Endothelial cell of umbilical vein (primary cell): ENCODE data around the gene KIRREL2. TPM values are rescaled to one million over a fixed set of nuclear protein-coding genes. Genes with fewer than 3 reads are reported as not detected.

Experiments used
- BruUV-seq: library from RNA; stranded (reverse); fragments of 400-500 nt; replicated peaks from 2 replicates; lab custom pipeline; 2021; lab: Mats Ljungman, UMichigan
- CTCF ChIA-PET: fragments of 300-600, 350-600 bp; sonication (Branson Sonifier 250); formaldehyde crosslinking; loops from one replicate; lab custom pipeline; 2021; ENCODE audit warnings: antibody characterized with exemption, inconsistent platforms; lab: Charles Lee
- POLR2A ChIA-PET: fragments of 300-600, 350-600 bp; sonication (Branson Sonifier 250); formaldehyde crosslinking; loops from one replicate; lab custom pipeline; 2021; ENCODE audit warnings: antibody characterized with exemption, inconsistent platforms; lab: Charles Lee
- DNase-seq: peaks from one replicate; pipeline ENCODE4 v3.0.0-alpha.2; 2011; ENCODE audit warnings: low read depth, low spot score
- FAIRE-seq: peaks from 2 replicates; lab custom pipeline; 2011; peaks lifted over from hg19 to GRCh38; lab: Jason Lieb, UNC
- H2AFZ ChIP-seq: 2 replicates; pipeline ENCODE4 v1.6.0; 2012; ENCODE audit warnings: low read depth, low read length, control low read depth, inconsistent platforms
- H3K27ac ChIP-seq: 2 replicates; pipeline ENCODE4 v1.5.1; 2011; ENCODE audit warnings: low read depth, mild to moderate bottlenecking, control low read depth, low read length, moderate library complexity; ENCODE audit not compliant: insufficient read depth
- H3K27me3 ChIP-seq, 2 experiments: 2 replicates each; pipeline versions ENCODE4 v1.6.0 to v1.6.1; 2011; ENCODE audit warnings: low read length in 2 of 2, mixed read lengths in 1 of 2; ENCODE audit not compliant: control insufficient read depth in 2 of 2, insufficient read depth in 2 of 2
- H3K36me3 ChIP-seq, 2 experiments: 2 replicates in 1 of 2; 3 replicates in 1 of 2; pipeline ENCODE4 v1.5.1; 2011; ENCODE audit warnings: low read length in 2 of 2, mild to moderate bottlenecking in 1 of 2, moderate library complexity in 1 of 2; ENCODE audit not compliant: control insufficient read depth in 2 of 2, insufficient read depth in 2 of 2; ENCODE audit errors: extremely low read depth in 1 of 2
- H3K4me1 ChIP-seq: 3 replicates; pipeline ENCODE4 v1.5.1; 2011; ENCODE audit warnings: mild to moderate bottlenecking, low read length; ENCODE audit not compliant: control insufficient read depth, insufficient read depth; ENCODE audit errors: extremely low read depth
- H3K4me2 ChIP-seq: 2 replicates; pipeline ENCODE4 v1.6.1; 2011; ENCODE audit warnings: low read length, control low read depth, mixed read lengths; ENCODE audit not compliant: insufficient read depth
- H3K4me3 ChIP-seq, 3 experiments: fragments of 200-600 bp in 1 of 3; sonication (generic), shearing (Covaris generic) in 1 of 3; replicated peaks in 1 of 3; 2 replicates each; pipeline ENCODE4 v1.5.1; 2011 to 2016; ENCODE audit warnings: control low read depth in 3 of 3, low read length in 3 of 3, mild to moderate bottlenecking in 2 of 3, inconsistent platforms in 1 of 3, low read depth in 1 of 3, moderate library complexity in 1 of 3; ENCODE audit not compliant: insufficient read depth in 1 of 3
- H3K79me2 ChIP-seq: 2 replicates; pipeline ENCODE4 v1.6.0; 2012; ENCODE audit warnings: low read length, inconsistent platforms; ENCODE audit not compliant: control insufficient read depth, insufficient read depth
- H3K9ac ChIP-seq: replicated peaks from 2 replicates; pipeline ENCODE3; 2011; ENCODE audit warnings: low read length, control low read depth; ENCODE audit not compliant: insufficient read depth; ENCODE audit errors: extremely low read depth
- H3K9me1 ChIP-seq: replicated peaks from 3 replicates; pipeline ENCODE4 v1.6.0; 2011; ENCODE audit warnings: mild to moderate bottlenecking, low read length; ENCODE audit not compliant: control insufficient read depth, insufficient read depth; ENCODE audit errors: extremely low read depth
- H3K9me3 ChIP-seq: replicated peaks from 2 replicates; pipeline ENCODE4 v1.5.1; 2012; ENCODE audit warnings: low read length, inconsistent platforms; ENCODE audit not compliant: control insufficient read depth, insufficient read depth
- H4K20me1 ChIP-seq: replicated peaks from 2 replicates; pipeline ENCODE3; 2011; ENCODE audit warnings: mild to moderate bottlenecking, low read length; ENCODE audit not compliant: control insufficient read depth, insufficient read depth; ENCODE audit errors: extremely low read depth
- GATA2 ChIP-seq: IDR thresholded peaks from 2 replicates; pipeline ENCODE4 v1.7.0; 2011; ENCODE audit warnings: low read depth, mild to moderate bottlenecking, moderate library complexity, mixed read lengths, low read length; ENCODE audit not compliant: insufficient read length, insufficient read depth
- JUN ChIP-seq: IDR thresholded peaks from 2 replicates; pipeline ENCODE4 v1.6.1; 2011; ENCODE audit warnings: borderline replicate concordance, low read depth; ENCODE audit not compliant: insufficient read length, insufficient read depth
- POLR2AphosphoS5 ChIP-seq: IDR thresholded peaks from 2 replicates; pipeline ENCODE4 v1.6.1; 2012; ENCODE audit warnings: low read depth, mild to moderate bottlenecking, control low read depth, low read length, moderate library complexity; ENCODE audit not compliant: insufficient read depth
- dilution Hi-C: fragments of 300-500 bp; cut with MboI; formaldehyde crosslinking; loops from one replicate; pipeline ENCODE4 v1.15.0; 2019; ENCODE audit warnings: low sequenced_read_pairs; ENCODE audit not compliant: extremely low pct_ligation_motif_present
- intact Hi-C: fragments of 100-400 bp; cut with micrococcal nuclease; formaldehyde crosslinking; loops from one replicate; pipeline ENCODE4 v1.10.0; 2022
- polyA plus RNA-seq, 4 experiments: library from polyadenylated mRNA; depleted of rRNA in 3 of 4; stranded (reverse) in 3 of 4; unstranded in 1 of 4; fragments of >200 nt; gene quantifications; 2 replicates each; pipeline versions ENCODE4 v1.2.1 to v1.2.3, GENCODE V29; 2011 to 2012; ENCODE audit warnings: missing spikeins in 1 of 4
- total RNA-seq: library from RNA; stranded (reverse); gene quantifications from 2 replicates; pipeline ENCODE4 v1.2.3, GENCODE V29; 2021
- TF ChIP-seq, protein P1 (sequence below), 2 donors: IDR thresholded peaks; 1 replicate in 1 of 2; 2 replicates in 1 of 2; pipeline ENCODE4 v1.5.1; 2011; ENCODE audit warnings: low read length in 2 of 2, mild to moderate bottlenecking in 2 of 2, moderate library complexity in 2 of 2, control low read depth in 1 of 2, inconsistent platforms in 1 of 2, low read depth in 1 of 2; ENCODE audit not compliant: insufficient read depth in 1 of 2; ENCODE audit errors: extremely low read depth in 1 of 2
- TF ChIP-seq, protein P2 (sequence below): IDR thresholded peaks from 2 replicates; pipeline ENCODE4 v1.6.1; 2011; ENCODE audit not compliant: insufficient read depth, insufficient read length

KIRREL2 gene
- total and polyA plus RNA-seq, 2 donors (not counting 3 experiments of a cell fraction or from before 2014, with no cell fraction given), result not detected

DNA sequence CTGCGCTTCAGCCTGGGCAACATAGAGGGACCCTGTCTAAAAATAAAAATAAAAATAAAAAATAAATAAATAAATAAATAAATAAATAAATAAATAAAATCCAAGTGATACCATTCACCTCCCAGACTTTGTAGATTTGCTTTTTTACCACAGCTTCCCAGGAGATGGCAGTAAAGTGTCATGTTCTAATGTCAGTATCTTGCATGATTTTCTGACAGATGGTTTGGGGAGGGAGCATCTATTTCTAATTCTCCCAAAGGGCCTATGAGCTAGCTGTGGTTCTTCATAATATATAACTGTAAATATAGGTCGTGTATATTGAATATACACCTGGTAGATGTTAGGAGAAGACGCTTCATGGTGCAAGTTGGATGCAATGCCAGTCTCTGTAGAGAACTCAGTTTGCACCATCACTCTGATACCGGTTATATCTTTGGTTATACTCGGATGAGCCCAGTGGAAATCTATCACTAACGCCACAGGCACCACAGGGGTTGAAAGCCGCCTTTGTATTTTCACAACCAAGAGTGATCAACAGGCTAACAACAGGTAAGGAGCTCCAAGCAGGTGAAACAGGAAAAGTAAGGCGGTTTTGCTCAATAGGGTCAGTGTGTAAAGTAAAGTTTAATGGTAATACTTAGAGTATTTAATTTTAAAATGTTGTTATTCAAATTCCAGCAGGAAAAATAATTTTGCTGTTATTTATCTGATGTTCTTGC lies 25.6 kb downstream of the KIRREL2 start:
- ChIA-PET CTCF (interaction anchor here (1.0 to 4.3 kb wide), 7 partner anchors 9 to 178 kb away, joined by 3 to 38 read pairs (median 4); partner anchors contain the start of gene NFKBID), POLR2A (no interaction called here)
- no peaks in the 10 kb centered on the region for H3K36me3 ChIP-seq
- H3K4me1 ChIP-seq, result no peaks in the 10 kb centered on the region
- BruUV-seq, result no TSS peak
- no peak overlapping the region for H2AFZ ChIP-seq
- no peak overlapping the region for H3K4me2 ChIP-seq
- no peaks in the 10 kb centered on the region for H3K9me1 ChIP-seq
- no peak overlapping the region for H3K27ac ChIP-seq
- dilution Hi-C loops (no loop called here), intact Hi-C loops (loop anchor here (1.0 kb wide), 1 partner anchor 49 kb away; no protein-coding TSS in a partner anchor)
- H3K9me3 ChIP-seq, result no peaks in the 10 kb centered on the region
- no peaks in the 10 kb centered on the region for H3K27me3 ChIP-seq
- H4K20me1 ChIP-seq, result no peaks in the 10 kb centered on the region
- no peaks in the 10 kb centered on the region for H3K79me2 ChIP-seq
- FAIRE-seq (peak; percentile 56), DNase-seq (peak; percentile 77)
- H3K9ac ChIP-seq, result no peak overlapping the region
- TF ChIP-seq JUN (no peak), POLR2AphosphoS5 (no peak), GATA2 (no peak)
- TF ChIP-seq, protein P1, sequence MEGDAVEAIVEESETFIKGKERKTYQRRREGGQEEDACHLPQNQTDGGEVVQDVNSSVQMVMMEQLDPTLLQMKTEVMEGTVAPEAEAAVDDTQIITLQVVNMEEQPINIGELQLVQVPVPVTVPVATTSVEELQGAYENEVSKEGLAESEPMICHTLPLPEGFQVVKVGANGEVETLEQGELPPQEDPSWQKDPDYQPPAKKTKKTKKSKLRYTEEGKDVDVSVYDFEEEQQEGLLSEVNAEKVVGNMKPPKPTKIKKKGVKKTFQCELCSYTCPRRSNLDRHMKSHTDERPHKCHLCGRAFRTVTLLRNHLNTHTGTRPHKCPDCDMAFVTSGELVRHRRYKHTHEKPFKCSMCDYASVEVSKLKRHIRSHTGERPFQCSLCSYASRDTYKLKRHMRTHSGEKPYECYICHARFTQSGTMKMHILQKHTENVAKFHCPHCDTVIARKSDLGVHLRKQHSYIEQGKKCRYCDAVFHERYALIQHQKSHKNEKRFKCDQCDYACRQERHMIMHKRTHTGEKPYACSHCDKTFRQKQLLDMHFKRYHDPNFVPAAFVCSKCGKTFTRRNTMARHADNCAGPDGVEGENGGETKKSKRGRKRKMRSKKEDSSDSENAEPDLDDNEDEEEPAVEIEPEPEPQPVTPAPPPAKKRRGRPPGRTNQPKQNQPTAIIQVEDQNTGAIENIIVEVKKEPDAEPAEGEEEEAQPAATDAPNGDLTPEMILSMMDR (IDR thresholded peaks at IDR 0.05; ENCODE audit: extremely low read depth in 1 of 2, insufficient read depth in 1 of 2, low read depth in 1 of 2, low read length in 2 of 2), result peak; percentile 15 to 34
- TF ChIP-seq, protein P2, sequence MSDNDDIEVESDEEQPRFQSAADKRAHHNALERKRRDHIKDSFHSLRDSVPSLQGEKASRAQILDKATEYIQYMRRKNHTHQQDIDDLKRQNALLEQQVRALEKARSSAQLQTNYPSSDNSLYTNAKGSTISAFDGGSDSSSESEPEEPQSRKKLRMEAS, result no peak
- H3K4me3 ChIP-seq, result no peak overlapping the region
